Colonic mucosa (tissue), 4 donors: ENCODE results near the gene SLC44A1. TPM values are rescaled to one million over a fixed set of nuclear protein-coding genes. Genes with fewer than 3 reads are reported as not detected.

Experiments
- DNase-seq: peaks from one replicate; pipeline ENCODE4 v3.0.0-alpha.2; 2020
- H3K27ac ChIP-seq: fragments of 200-600 bp; one replicate; pipeline ENCODE4 v1.8.0; 2021
- H3K27me3 ChIP-seq: fragments of 200-600 bp; one replicate; pipeline ENCODE4 v1.8.0; 2021
- H3K36me3 ChIP-seq: fragments of 200-600 bp; one replicate; pipeline ENCODE4 v1.8.0; 2021
- H3K4me1 ChIP-seq: fragments of 200-600 bp; one replicate; pipeline ENCODE4 v1.8.0; 2021; ENCODE audit warnings: mild to moderate bottlenecking
- H3K4me3 ChIP-seq: fragments of 200-600 bp; one replicate; pipeline ENCODE4 v1.8.0; 2021
- H3K9ac ChIP-seq, 2 donors: one replicate each; pipeline ENCODE4 v1.7.0; 2013; ENCODE audit warnings: control low read depth in 2 of 2, low read depth in 2 of 2, low read length in 2 of 2
- H3K9me3 ChIP-seq: fragments of 200-600 bp; one replicate; pipeline ENCODE4 v1.8.0; 2021
- intact Hi-C: fragments of 100-400 bp; cut with DNase I; formaldehyde crosslinking; loops from one replicate; pipeline ENCODE4 v1.14.1; 2022
- total RNA-seq, 2 donors: library from RNA; stranded (reverse); fragmentation: NEBNext Ultra II Directional in 1 of 2; extraction: Animal tissue kit (Norgen Biotek cat#: 25700) in 1 of 2; gene quantifications; one replicate each; pipeline ENCODE4 v1.2.1, GENCODE V29; 2021
- TF ChIP-seq, protein P1 (sequence below): fragments of 200-600 bp; IDR thresholded peaks from one replicate; pipeline ENCODE4 v1.8.0; 2022; ENCODE audit warnings: antibody characterized with exemption, mild to moderate bottlenecking
- donor health status: healthy.
- donor health status: DM: no; HTN: no; CAD: no.
- donor health status: DM: no; HTN: no; CAD: no.

Gene SLC44A1
- total RNA-seq, 2 donors from 2014 or later, result 151 to 180 TPM

DNA sequence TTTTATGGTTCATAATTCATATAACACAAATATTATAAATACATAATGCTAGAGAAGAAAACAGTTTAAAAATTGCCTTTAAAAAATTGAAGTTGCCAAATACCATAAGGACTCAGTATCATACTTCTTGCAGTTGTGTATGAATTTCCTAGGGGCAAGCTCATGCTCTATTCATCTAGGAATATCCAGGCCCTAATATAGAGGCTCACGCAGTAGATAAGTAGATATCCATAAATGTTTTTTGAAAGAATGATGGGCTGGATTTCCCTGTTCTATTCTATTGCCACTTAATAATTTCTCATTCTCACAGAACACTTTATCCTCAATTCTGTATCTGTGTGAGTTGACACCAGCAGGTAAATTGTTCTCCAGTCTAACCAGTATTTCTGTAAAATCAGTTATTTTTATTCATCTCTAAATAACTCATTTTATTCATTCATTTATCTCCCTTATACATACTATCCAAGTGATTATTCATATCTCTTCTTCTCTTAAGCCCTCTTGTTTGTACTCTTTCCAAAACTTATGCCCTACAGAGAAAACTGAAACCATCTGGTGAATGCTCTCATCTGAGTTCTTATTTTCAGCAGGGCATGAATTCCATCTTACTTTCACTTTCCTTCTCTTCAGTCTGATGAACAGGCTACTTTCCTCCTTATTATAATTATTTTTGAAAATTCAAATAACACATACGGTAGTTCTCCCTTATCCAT, 97.1 kb downstream of the SLC44A1 start:
- no peak overlapping the region for H3K27ac ChIP-seq
- no peak overlapping the region for H3K9ac ChIP-seq
- TF ChIP-seq, protein P1, sequence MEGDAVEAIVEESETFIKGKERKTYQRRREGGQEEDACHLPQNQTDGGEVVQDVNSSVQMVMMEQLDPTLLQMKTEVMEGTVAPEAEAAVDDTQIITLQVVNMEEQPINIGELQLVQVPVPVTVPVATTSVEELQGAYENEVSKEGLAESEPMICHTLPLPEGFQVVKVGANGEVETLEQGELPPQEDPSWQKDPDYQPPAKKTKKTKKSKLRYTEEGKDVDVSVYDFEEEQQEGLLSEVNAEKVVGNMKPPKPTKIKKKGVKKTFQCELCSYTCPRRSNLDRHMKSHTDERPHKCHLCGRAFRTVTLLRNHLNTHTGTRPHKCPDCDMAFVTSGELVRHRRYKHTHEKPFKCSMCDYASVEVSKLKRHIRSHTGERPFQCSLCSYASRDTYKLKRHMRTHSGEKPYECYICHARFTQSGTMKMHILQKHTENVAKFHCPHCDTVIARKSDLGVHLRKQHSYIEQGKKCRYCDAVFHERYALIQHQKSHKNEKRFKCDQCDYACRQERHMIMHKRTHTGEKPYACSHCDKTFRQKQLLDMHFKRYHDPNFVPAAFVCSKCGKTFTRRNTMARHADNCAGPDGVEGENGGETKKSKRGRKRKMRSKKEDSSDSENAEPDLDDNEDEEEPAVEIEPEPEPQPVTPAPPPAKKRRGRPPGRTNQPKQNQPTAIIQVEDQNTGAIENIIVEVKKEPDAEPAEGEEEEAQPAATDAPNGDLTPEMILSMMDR, result no peak
- H3K27me3 ChIP-seq, result no peaks in the 10 kb centered on the region
- H3K4me3 ChIP-seq, result no peak overlapping the region
- H3K9me3 ChIP-seq, result no peaks in the 10 kb centered on the region
- H3K4me1 ChIP-seq, result no peaks in the 10 kb centered on the region
- DNase-seq, result no peak
- H3K36me3 ChIP-seq, result no peaks in the 10 kb centered on the region
- intact Hi-C loops, result no loop called here

DNA sequence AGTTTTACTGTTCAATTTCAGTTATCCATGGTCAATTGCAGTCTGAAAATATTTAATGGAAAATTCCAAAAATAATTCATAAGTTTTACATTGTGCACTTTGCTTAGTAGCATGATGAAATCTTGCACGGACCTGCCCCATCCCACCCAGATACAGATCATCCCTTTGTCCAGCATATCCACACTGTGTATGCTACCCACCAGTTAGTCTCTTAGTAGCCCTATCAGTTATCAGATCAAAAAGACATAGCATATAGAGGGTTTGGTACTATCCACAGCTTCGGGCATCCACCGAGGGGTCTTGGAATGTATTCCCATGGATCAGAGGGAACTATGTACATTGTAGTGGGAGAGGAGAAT, 97.7 kb downstream of the SLC44A1 start:
- Histone ChIP-seq H3K36me3 (no peaks in the 10 kb centered on the region), H3K9ac (no peak overlapping the region), H3K4me3 (no peak overlapping the region), H3K27ac (no peak overlapping the region), H3K4me1 (no peaks in the 10 kb centered on the region), H3K9me3 (no peaks in the 10 kb centered on the region), H3K27me3 (no peaks in the 10 kb centered on the region)
- TF ChIP-seq, protein P1, result no peak
- no peak for DNase-seq
- intact Hi-C loops, result no loop called here

DNA sequence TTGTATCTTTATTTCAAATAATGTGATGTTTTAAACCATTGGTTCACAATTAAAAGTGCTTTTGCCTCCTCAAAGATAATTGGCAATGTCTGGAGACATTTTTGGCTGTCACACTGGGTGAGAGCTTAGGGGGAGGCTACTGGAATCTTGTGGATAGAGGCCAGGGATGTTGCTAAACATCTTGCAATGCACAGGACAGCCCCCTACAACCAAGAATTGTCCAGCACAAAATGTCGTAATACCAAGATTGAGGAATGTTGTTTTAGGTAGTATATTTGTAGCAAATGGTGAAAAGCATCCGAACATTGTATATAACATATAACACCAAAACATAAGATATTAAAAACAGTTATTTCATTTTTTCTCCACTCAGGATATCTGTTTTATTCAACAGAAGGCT, 99.8 kb downstream of the SLC44A1 start:
- no peak overlapping the region for H3K4me3 ChIP-seq
- no peak overlapping the region for H3K27ac ChIP-seq
- no peaks in the 10 kb centered on the region for H3K4me1 ChIP-seq
- no peak for DNase-seq
- no peaks in the 10 kb centered on the region for H3K27me3 ChIP-seq
- intact Hi-C loops, result no loop called here
- H3K36me3 ChIP-seq, result no peaks in the 10 kb centered on the region
- TF ChIP-seq, protein P1, result no peak
- no peaks in the 10 kb centered on the region for H3K9me3 ChIP-seq
- H3K9ac ChIP-seq, result no peak overlapping the region

DNA sequence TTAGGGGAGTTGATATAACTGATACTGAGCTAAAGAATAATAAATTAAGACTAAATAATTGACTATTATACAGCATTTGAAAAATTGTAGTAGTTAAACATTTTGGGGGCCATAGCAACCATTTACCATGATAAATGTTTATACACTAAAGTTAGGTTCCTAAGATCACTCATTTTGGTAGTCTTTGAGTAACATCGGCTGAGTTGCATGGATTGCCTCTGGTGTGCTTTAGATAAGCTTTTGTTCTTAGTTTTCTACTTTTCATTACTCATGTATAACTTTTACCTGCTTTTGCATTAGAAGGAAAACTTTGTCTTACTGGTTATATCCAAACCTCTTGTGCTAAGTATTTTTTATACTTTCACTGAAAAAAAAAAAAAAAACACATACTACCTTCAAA, 101.2 kb downstream of the SLC44A1 start:
- no peaks in the 10 kb centered on the region for H3K36me3 ChIP-seq
- DNase-seq, result no peak
- no peaks in the 10 kb centered on the region for H3K27me3 ChIP-seq
- no peak overlapping the region for H3K27ac ChIP-seq
- H3K9ac ChIP-seq, result no peak overlapping the region
- TF ChIP-seq, protein P1, result no peak
- intact Hi-C loops, result no loop called here
- no peaks in the 10 kb centered on the region for H3K4me1 ChIP-seq
- H3K4me3 ChIP-seq, result no peak overlapping the region
- no peaks in the 10 kb centered on the region for H3K9me3 ChIP-seq

DNA sequence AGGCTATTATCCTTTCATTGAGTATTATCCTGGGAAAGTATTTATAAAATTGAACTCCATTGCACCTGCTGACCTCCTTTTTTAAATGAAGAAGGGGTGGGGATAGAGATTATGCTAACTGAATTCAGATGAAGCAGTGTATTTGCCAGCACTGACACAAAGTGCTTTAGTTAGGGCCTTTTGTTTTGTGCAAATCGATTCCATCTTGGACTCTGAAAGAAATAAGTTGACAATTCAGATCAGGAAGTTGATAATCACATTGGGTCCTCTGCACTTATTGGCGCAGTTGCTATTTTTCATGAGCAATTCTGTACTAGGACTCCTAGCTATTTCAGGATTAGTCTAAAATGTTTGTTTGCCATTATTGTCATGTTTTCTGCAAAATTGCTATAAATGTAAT, 101.8 kb downstream of the SLC44A1 start:
- no peaks in the 10 kb centered on the region for H3K27me3 ChIP-seq
- TF ChIP-seq, protein P1, result no peak
- intact Hi-C loops, result no loop called here
- H3K36me3 ChIP-seq, result no peaks in the 10 kb centered on the region
- H3K9ac ChIP-seq, result no peak overlapping the region
- DNase-seq, result no peak
- H3K27ac ChIP-seq, result no peak overlapping the region
- H3K9me3 ChIP-seq, result no peaks in the 10 kb centered on the region
- H3K4me3 ChIP-seq, result no peak overlapping the region
- H3K4me1 ChIP-seq, result no peaks in the 10 kb centered on the region
